Type B pancreatic cell (in vitro differentiated cells): ENCODE measurements around the gene MOCOS. TPM values are rescaled to one million over a fixed set of nuclear protein-coding genes. Genes with fewer than 3 reads are reported as not detected.

Source experiments
- DNase-seq: peaks from one replicate; pipeline ENCODE4 v3.0.0; 2021; ENCODE audit warnings: mixed read lengths; ENCODE audit not compliant: unreplicated experiment; ENCODE audit errors: extremely low spot score
- H3K27ac Mint-ChIP-seq: 2 replicates; pipeline ENCODE4 v1.8.0; 2021; ENCODE audit warnings: mild to moderate bottlenecking, mixed read lengths
- H3K27me3 Mint-ChIP-seq: 2 replicates; pipeline ENCODE4 v1.8.0; 2021; ENCODE audit warnings: mixed read lengths
- H3K36me3 Mint-ChIP-seq: 2 replicates; pipeline ENCODE4 v1.8.0; 2021; ENCODE audit warnings: mixed read lengths
- H3K4me1 Mint-ChIP-seq: one replicate; pipeline ENCODE4 v1.8.0; 2021; ENCODE audit warnings: mixed read lengths; ENCODE audit not compliant: unreplicated experiment
- H3K4me3 Mint-ChIP-seq: 2 replicates; pipeline ENCODE4 v1.8.0; 2021; ENCODE audit warnings: mild to moderate bottlenecking, mixed read lengths
- H3K9me3 Mint-ChIP-seq: 2 replicates; pipeline ENCODE4 v1.8.0; 2021; ENCODE audit warnings: mixed read lengths
- CTCF ChIP-seq: fragments of 200-600 bp; sonication (generic); conservative IDR thresholded peaks from 2 replicates; pipeline ENCODE4 v1.5.0; 2021; ENCODE audit warnings: antibody characterized with exemption, mild to moderate bottlenecking
- total RNA-seq: library from RNA; stranded (reverse); gene quantifications from 2 replicates; pipeline ENCODE4 v1.2.1, GENCODE V29; 2021; ENCODE audit warnings: low replicate concordance

Gene MOCOS
- total RNA-seq, 1 donor from 2014 or later: 2.4 TPM

GRCh38 chr18:36314098-36314497 lies 126.8 kb downstream of the MOCOS start:
- Mint-ChIP-seq H3K9me3 (no peaks in the 10 kb centered on the region), H3K36me3 (no peaks in the 10 kb centered on the region), H3K27ac (no peak overlapping the region), H3K4me3 (no peak overlapping the region), H3K27me3 (no peaks in the 10 kb centered on the region), H3K4me1 (peaks cover 6% of the 10 kb centered on the region)
- TF ChIP-seq CTCF: no peak
- DNase-seq: no peak

GRCh38 chr18:36314754-36315153 lies 127.5 kb downstream of the MOCOS start:
- H3K27me3 Mint-ChIP-seq: no peaks in the 10 kb centered on the region
- peak; percentile 10 for DNase-seq
- no peak for TF ChIP-seq CTCF
- no peak overlapping the region for H3K4me3 Mint-ChIP-seq
- H3K4me1 Mint-ChIP-seq: no peaks in the 10 kb centered on the region
- no peaks in the 10 kb centered on the region for H3K9me3 Mint-ChIP-seq
- H3K27ac Mint-ChIP-seq: no peak overlapping the region
- H3K36me3 Mint-ChIP-seq: no peaks in the 10 kb centered on the region

- Mint-ChIP-seq H3K27ac (no peak overlapping the region), H3K36me3 (no peaks in the 10 kb centered on the region), H3K9me3 (no peaks in the 10 kb centered on the region), H3K27me3 (no peaks in the 10 kb centered on the region), H3K4me1 (no peaks in the 10 kb centered on the region), H3K4me3 (no peak overlapping the region)
- no peak for TF ChIP-seq CTCF
- peak; percentile 42 for DNase-seq
Measured at GRCh38 chr18:36315736-36316135, 128.4 kb downstream of the MOCOS start.

GRCh38 chr18:36316246-36316645 lies 128.9 kb downstream of the MOCOS start:
- Mint-ChIP-seq H3K4me3 (no peak overlapping the region), H3K27ac (no peak overlapping the region), H3K9me3 (no peaks in the 10 kb centered on the region), H3K27me3 (no peaks in the 10 kb centered on the region), H3K4me1 (no peaks in the 10 kb centered on the region), H3K36me3 (no peaks in the 10 kb centered on the region)
- TF ChIP-seq CTCF: no peak
- no peak for DNase-seq

Other genes with a start within 250 kb of the MOCOS start
- 41.0 and 52.4 TPM in 2 replicates for gene RPRD1A, start 119.9 kb upstream of the MOCOS start, total RNA-seq
- 29.7 and 48.7 TPM in 2 replicates for gene SLC39A6, start 58.2 kb upstream of the MOCOS start, total RNA-seq
- gene ELP2, start 57.6 kb upstream of the MOCOS start, total RNA-seq: 79.2 and 94.6 TPM in 2 replicates
- 3.8 and 5.3 TPM in 2 replicates for gene FHOD3, start 110.2 kb downstream of the MOCOS start, total RNA-seq